D721Med (cell line): ENCODE results near the gene GAB2.

ENCODE experiments used
- DNase-seq: peaks from one replicate; pipeline ENCODE4 v3.0.0; 2011; ENCODE audit warnings: low spot score; ENCODE audit not compliant: insufficient read length
- FAIRE-seq: peaks from 2 replicates; lab custom pipeline; 2011; peaks lifted over from hg19 to GRCh38; lab: Jason Lieb, UNC
- CTCF ChIP-seq: IDR thresholded peaks from 2 replicates; pipeline ENCODE4 v1.5.1; 2012; ENCODE audit warnings: mild to moderate bottlenecking, control low read depth; ENCODE audit not compliant: insufficient read depth; ENCODE audit errors: missing control alignments

The GAB2 gene

GRCh38 chr11:78377625-78378418 lies 39.8 kb downstream of the GAB2 start:
- FAIRE-seq (no peak), DNase-seq (no peak)
- TF ChIP-seq CTCF, result no peak

- no peak for DNase-seq
- TF ChIP-seq CTCF, result no peak
- FAIRE-seq, result no peak
These were observed 40.8 kb downstream of the GAB2 start for GRCh38 chr11:78376858-78377257.

GRCh38 chr11:78374917-78375316 lies 42.7 kb downstream of the GAB2 start:
- FAIRE-seq, result no peak
- no peak for TF ChIP-seq CTCF
- no peak for DNase-seq

GRCh38 chr11:78373689-78374088 lies 43.9 kb downstream of the GAB2 start:
- DNase-seq (no peak), FAIRE-seq (no peak)
- no peak for TF ChIP-seq CTCF

- no peak for TF ChIP-seq CTCF
- no peak for FAIRE-seq
These were observed 45.4 kb downstream of the GAB2 start for GRCh38 chr11:78372114-78372768.

GRCh38 chr11:78371221-78371891 lies 46.3 kb downstream of the GAB2 start:
- DNase-seq (peak; percentile 24), FAIRE-seq (peak; percentile 94)
- no peak for TF ChIP-seq CTCF

More at GRCh38 chr11:78372114-78372768, 45.4 kb downstream of the GAB2 start:
- DNase-seq, result no peak
